HG03439 (cell line): ENCODE results near the gene TCEAL8.
A peak's percentile ranks its signal among the peaks of the same experiment; 100 is the strongest.
"Not testable (repeated sequence)": the region's sequence is repeated elsewhere in the genome, so short reads cannot be mapped to it uniquely, and the experiment has no call there.

Source experiments
- ATAC-seq: cut with Tn5 transposase; IDR thresholded peaks from one replicate; pipeline ENCODE4 v1.9.1; 2021; ENCODE audit warnings: mild to moderate bottlenecking, moderate library complexity; ENCODE audit not compliant: unreplicated experiment

TCEAL8 gene

GRCh38 chrX:103254921-103255493 lies at the start of gene TCEAL8:
Gene TCEAL8, minus strand, starts transcription at chrX:103255155. Its CDS starts 1,176 bp downstream, at chrX:103253979.
- peak; percentile 95 for ATAC-seq

- ATAC-seq, result no peak
Observed at GRCh38 chrX:103304705-103305104, 49.8 kb upstream of the TCEAL8 start.

GRCh38 chrX:103293118-103293517 lies 38.2 kb upstream of the TCEAL8 start:
- ATAC-seq, result no peak

GRCh38 chrX:103279624-103280023 lies 24.7 kb upstream of the TCEAL8 start:
- no peak for ATAC-seq

- no peak for ATAC-seq
Observed at GRCh38 chrX:103276581-103277002, 21.6 kb upstream of the TCEAL8 start, which contains the start of gene TCEAL5. Gene TCEAL5, minus strand, starts transcription at chrX:103276750. Its CDS starts 2,187 bp downstream, at chrX:103274563.

- no peak for ATAC-seq
Observed at GRCh38 chrX:103275947-103276567, 21.1 kb upstream of the TCEAL8 start.

GRCh38 chrX:103274284-103274683 lies 19.3 kb upstream of the TCEAL8 start:
- no peak for ATAC-seq

- ATAC-seq, result no peak
Observed at GRCh38 chrX:103258275-103258674, 3.3 kb upstream of the TCEAL8 start.

GRCh38 chrX:103256651-103257050 lies 1.7 kb upstream of the TCEAL8 start:
- ATAC-seq, result no peak

- peak; percentile 60 for ATAC-seq
Observed at GRCh38 chrX:103254171-103254824, 657 bp downstream of the TCEAL8 start.

GRCh38 chrX:103253608-103254007 lies 1.3 kb downstream of the TCEAL8 start:
- no peak for ATAC-seq

- ATAC-seq, result no peak
Observed at GRCh38 chrX:103250977-103251376, 4.0 kb downstream of the TCEAL8 start.

- ATAC-seq, result no peak
Observed at GRCh38 chrX:103249805-103250204, 5.2 kb downstream of the TCEAL8 start.

GRCh38 chrX:103248553-103248952 lies 6.4 kb downstream of the TCEAL8 start:
- ATAC-seq, result no peak

GRCh38 chrX:103240155-103240554 lies 14.8 kb downstream of the TCEAL8 start:
- ATAC-seq, result no peak

- ATAC-seq, result no peak
Observed at GRCh38 chrX:103236296-103236695, 18.7 kb downstream of the TCEAL8 start.

GRCh38 chrX:103235608-103236007 lies 19.3 kb downstream of the TCEAL8 start:
- ATAC-seq, result not testable (repeated sequence)

GRCh38 chrX:103234869-103235268 lies 20.1 kb downstream of the TCEAL8 start:
- no peak for ATAC-seq

GRCh38 chrX:103233263-103233662 lies 21.7 kb downstream of the TCEAL8 start:
- no peak for ATAC-seq

GRCh38 chrX:103225918-103226317 lies 29.0 kb downstream of the TCEAL8 start:
- ATAC-seq, result not testable (repeated sequence)

GRCh38 chrX:103220511-103221323 lies 34.2 kb downstream of the TCEAL8 start:
- no peak for ATAC-seq
